K562 (cell line): ENCODE data around the gene CRYBG3.

ENCODE experiments used
- CBX5 ChIP-seq: IDR thresholded peaks from 2 replicates; pipeline ENCODE4 v1.6.1; 2014; ENCODE audit warnings: low read depth, borderline replicate concordance
- CTCF ChIP-seq, 3 experiments: IDR thresholded peaks in 2 of 3; conservative IDR thresholded peaks in 1 of 3; 2 replicates each; pipeline ENCODE4 v1.5.1; 2011 to 2012; ENCODE audit warnings: low read length in 3 of 3, mild to moderate bottlenecking in 3 of 3, control low read depth in 2 of 3, improper control_type of control experiment in 1 of 3, inconsistent platforms in 1 of 3, low read depth in 1 of 3, mixed read lengths in 1 of 3, moderate library complexity in 1 of 3; ENCODE audit not compliant: insufficient read depth in 2 of 3
- EP300 ChIP-seq: IDR thresholded peaks from 2 replicates; pipeline ENCODE4 v1.6.1; 2012; ENCODE audit warnings: low read length, improper control_type of control experiment
- TF ChIP-seq, protein P1 (sequence below): IDR thresholded peaks from 2 replicates; pipeline ENCODE4 v1.6.1; 2011; ENCODE audit not compliant: insufficient read length; ENCODE audit errors: extremely low read depth

DNA sequence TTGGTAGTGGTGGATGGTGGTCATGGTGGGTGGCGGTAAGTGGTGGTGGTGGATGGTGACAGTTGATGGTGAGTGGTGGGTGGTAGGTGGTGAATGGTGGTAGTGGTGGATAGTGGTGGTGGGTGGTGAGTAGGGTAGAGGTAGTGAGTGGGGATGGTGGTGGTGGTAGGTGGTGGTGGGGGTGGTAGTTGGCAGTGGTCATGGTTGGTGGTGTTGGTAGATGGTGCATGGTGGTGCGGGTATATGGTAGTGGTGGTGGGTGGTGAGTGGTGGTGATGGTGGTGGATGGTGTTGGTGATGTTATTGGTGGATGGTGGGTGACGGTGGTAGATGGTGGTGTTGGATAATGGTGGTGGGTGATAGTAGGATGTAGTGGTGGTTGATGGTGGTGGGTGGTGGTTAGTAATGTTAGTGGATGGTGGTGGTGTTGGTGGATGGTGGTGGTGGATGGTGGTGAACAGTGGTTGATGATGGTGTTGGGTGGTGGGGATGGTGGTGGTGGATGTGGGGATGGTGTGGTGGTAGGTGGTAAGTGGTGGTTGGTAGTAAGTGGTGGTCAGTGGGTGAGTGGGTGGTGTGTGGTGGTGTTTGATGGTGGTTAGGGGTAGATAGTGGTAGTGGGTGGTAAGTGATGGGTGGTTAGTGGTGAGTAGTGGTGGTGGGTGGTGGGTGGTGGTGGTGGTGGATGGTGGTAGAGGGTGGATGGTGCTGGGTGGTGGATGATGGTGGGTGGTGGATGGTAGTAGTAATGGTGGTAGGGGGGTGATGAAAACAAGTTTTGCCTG is 167.2 kb downstream of the CRYBG3 start:
- TF ChIP-seq CTCF (IDR thresholded peaks at IDR 0.05 in 2 of 3, conservative IDR thresholded peaks at IDR 0.05 in 1 of 3; ENCODE audit: insufficient read depth in 2 of 3, low read depth in 1 of 3, low read length in 3 of 3) (no peak), CBX5 (no peak), EP300 (no peak)
- TF ChIP-seq, protein P1, sequence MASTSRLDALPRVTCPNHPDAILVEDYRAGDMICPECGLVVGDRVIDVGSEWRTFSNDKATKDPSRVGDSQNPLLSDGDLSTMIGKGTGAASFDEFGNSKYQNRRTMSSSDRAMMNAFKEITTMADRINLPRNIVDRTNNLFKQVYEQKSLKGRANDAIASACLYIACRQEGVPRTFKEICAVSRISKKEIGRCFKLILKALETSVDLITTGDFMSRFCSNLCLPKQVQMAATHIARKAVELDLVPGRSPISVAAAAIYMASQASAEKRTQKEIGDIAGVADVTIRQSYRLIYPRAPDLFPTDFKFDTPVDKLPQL: no peak
